Adrenal gland (tissue), 12 donors: ENCODE results near the gene FAM162A. TPM values are rescaled to one million over a fixed set of nuclear protein-coding genes. Genes with fewer than 3 reads are reported as not detected.

Source experiments
- DNase-seq, 7 donors: peaks; one replicate each; pipeline ENCODE4 v3.0.0-alpha.2; 2019 to 2020
- H3K27ac ChIP-seq, 5 donors: fragments of 200-600 bp; sonication (generic) in 4 of 5; 1 replicate in 3 of 5; 2 replicates in 2 of 5; pipeline versions ENCODE4 v1.5.1 to v1.8.0; 2016 to 2020; ENCODE audit warnings: mild to moderate bottlenecking in 1 of 5
- H3K27me3 ChIP-seq: fragments of 200-600 bp; 2 replicates; pipeline ENCODE4 v1.8.0; 2021
- H3K36me3 ChIP-seq, 2 donors: fragments of 200-600 bp; replicated peaks in 1 of 2; 1 replicate in 1 of 2; 2 replicates in 1 of 2; pipeline versions ENCODE4 v1.5.1 to v1.8.0; 2018 to 2022
- H3K4me1 ChIP-seq, 2 donors: fragments of 200-600 bp; replicated peaks in 1 of 2; 1 replicate in 1 of 2; 2 replicates in 1 of 2; pipeline versions ENCODE4 v1.5.1 to v1.8.0; 2018 to 2021
- H3K4me3 ChIP-seq, 4 donors: fragments of 200-600 bp; sonication (generic) in 3 of 4; one replicate each; pipeline ENCODE4 v1.5.1; 2016 to 2018
- H3K9me3 ChIP-seq, 3 donors: fragments of 200-600 bp; sonication (generic) in 1 of 3; replicated peaks in 1 of 3; 1 replicate in 2 of 3; 2 replicates in 1 of 3; pipeline versions ENCODE4 v1.5.1 to v1.8.0; 2016 to 2021
- POLR2A ChIP-seq, 2 donors: fragments of 450-650 bp; IDR thresholded peaks; one replicate each; pipeline ENCODE4 v1.6.1; 2017; ENCODE audit warnings: antibody characterized with exemption in 2 of 2, mild to moderate bottlenecking in 2 of 2, moderate library complexity in 1 of 2
- WGBS, 4 donors: extraction: QIAGEN DNeasy Blood & Tissue Kit in 2 of 4; methylation state at CpG; one replicate each; pipeline versions ENCODE4 v1.1.5 to v1.1.7; 2013 to 2017; 5-methylcytosine and 5-hydroxymethylcytosine counted together
- intact Hi-C, 2 donors: fragments of 100-400 bp; cut with DNase I; formaldehyde crosslinking; loops; one replicate each; pipeline versions ENCODE4 v1.14.1 to v1.15.0; 2022 to 2023
- polyA plus RNA-seq, 3 donors: library from polyadenylated mRNA; stranded (reverse); fragments of 200-250 nt in 2 of 3; fragments of 350-450 nt in 1 of 3; fragmentation: Illumina TruSeq in 1 of 3; extraction: RNeasy Lipid Tissue Mini Kit (QIAGEN cat#74804) in 1 of 3; gene quantifications; one replicate each; pipeline ENCODE4 v1.2.3, GENCODE V29; 2013 to 2014
- total RNA-seq, 9 donors: library from RNA; depleted of rRNA in 4 of 9; stranded (reverse); fragments of >200 nt in 4 of 9; fragments of 120-200 nt in 1 of 9; fragmentation: NEBNext Ultra II Directional in 1 of 9; extraction: Animal tissue kit (Norgen Biotek cat#: 25700) in 1 of 9; gene quantifications; one replicate each; pipeline versions ENCODE4 v1.1.0 to v1.2.4, GENCODE V29; 2013 to 2023
- TF ChIP-seq, protein P1 (sequence below), 6 experiments: fragments of 450-650 bp in 4 of 6; fragments of 200-600 bp in 2 of 6; sonication (generic) in 1 of 6; IDR thresholded peaks; 1 replicate in 5 of 6; 2 replicates in 1 of 6; pipeline versions ENCODE4 v1.5.1 to v1.8.0; 2016 to 2021; ENCODE audit warnings: antibody characterized with exemption in 6 of 6, mild to moderate bottlenecking in 2 of 6, moderate library complexity in 1 of 6
- donor health status: healthy with polysubstance abuse.
- donor health status: Bipolar disorder and iron deficiency.
- donor health status: DM: yes; HTN: yes; CAD: no.
- donor health status: DM: no; HTN: no; CAD: no.
- donor health status: DM: no; HTN: no; CAD: no.
- donor health status: DM: yes; HTN: yes; CAD: no.

Gene FAM162A
- total and polyA plus RNA-seq, 12 donors = 36.2 to 287 (median 79.7) TPM

DNA sequence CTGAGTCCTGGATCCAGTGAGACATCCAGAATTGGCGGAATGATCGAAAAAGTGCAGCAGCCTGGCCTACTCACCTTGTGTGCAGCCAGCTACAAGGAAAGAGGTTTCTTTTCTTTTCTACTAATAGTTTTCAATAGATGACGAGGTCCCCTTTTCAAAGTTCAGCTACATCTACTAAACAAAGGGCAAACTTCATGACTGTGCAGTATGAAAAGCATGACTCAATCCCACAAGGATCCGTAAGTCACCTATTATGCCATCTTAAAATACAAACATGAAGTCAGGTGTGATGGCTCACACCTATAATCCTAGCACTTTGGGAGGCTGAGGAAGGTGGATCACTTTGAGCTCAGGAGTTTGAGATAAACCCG, 17.6 kb upstream of the FAM162A start:
- peaks cover 10 to 36% of the 10 kb centered on the region in 2 donors for H3K4me1 ChIP-seq
- no peak for DNase-seq
- peak overlapping the region in 2 of 5 donors; percentile 71 to 76 for H3K27ac ChIP-seq
- intact Hi-C loops = no loop called here
- no peak overlapping the region for H3K4me3 ChIP-seq
- 89 to 93% (median 91%) methylated on average over 5 of the region's 5 CpGs for WGBS, 4 donors
- TF ChIP-seq POLR2A (IDR thresholded peaks at IDR 0.05) = no peak
- TF ChIP-seq, protein P1, sequence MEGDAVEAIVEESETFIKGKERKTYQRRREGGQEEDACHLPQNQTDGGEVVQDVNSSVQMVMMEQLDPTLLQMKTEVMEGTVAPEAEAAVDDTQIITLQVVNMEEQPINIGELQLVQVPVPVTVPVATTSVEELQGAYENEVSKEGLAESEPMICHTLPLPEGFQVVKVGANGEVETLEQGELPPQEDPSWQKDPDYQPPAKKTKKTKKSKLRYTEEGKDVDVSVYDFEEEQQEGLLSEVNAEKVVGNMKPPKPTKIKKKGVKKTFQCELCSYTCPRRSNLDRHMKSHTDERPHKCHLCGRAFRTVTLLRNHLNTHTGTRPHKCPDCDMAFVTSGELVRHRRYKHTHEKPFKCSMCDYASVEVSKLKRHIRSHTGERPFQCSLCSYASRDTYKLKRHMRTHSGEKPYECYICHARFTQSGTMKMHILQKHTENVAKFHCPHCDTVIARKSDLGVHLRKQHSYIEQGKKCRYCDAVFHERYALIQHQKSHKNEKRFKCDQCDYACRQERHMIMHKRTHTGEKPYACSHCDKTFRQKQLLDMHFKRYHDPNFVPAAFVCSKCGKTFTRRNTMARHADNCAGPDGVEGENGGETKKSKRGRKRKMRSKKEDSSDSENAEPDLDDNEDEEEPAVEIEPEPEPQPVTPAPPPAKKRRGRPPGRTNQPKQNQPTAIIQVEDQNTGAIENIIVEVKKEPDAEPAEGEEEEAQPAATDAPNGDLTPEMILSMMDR (IDR thresholded peaks at IDR 0.05) = no peak
- H3K9me3 ChIP-seq = no peaks in the 10 kb centered on the region
- no peaks in the 10 kb centered on the region for H3K27me3 ChIP-seq
- H3K36me3 ChIP-seq = no peaks in the 10 kb centered on the region

DNA sequence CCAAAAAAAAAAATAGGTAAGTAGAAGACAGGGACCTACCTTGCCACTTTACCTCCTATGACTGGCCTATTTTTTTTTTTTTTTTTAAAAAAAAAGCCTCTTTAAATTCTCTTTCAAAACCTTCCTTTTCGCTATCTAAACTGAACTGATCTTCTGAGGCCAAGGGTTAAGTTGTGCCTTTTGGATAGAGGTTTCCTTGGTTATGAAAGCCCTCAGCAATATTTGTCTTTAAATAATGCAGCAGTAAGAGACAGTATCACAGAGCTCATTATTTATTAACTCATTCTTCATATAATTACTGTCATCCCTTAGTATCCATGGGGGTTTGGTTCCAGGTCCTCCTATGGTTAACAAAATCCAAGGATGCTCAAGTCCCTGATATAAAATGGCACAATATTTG, 9.9 kb upstream of the FAM162A start:
- TF ChIP-seq, protein P1 (IDR thresholded peaks at IDR 0.05) = no peak
- TF ChIP-seq POLR2A (IDR thresholded peaks at IDR 0.05) = no peak
- Histone ChIP-seq H3K27me3 (no peaks in the 10 kb centered on the region), H3K4me1 (no peaks in the 10 kb centered on the region), H3K36me3 (no peaks in the 10 kb centered on the region), H3K27ac (no peak overlapping the region), H3K9me3 (no peaks in the 10 kb centered on the region), H3K4me3 (no peak overlapping the region)
- intact Hi-C loops = no loop called here
- 94 to 100% (median 97%) methylated on average over 1 of the region's 1 CpG for WGBS, 4 donors
- no peak for DNase-seq

DNA sequence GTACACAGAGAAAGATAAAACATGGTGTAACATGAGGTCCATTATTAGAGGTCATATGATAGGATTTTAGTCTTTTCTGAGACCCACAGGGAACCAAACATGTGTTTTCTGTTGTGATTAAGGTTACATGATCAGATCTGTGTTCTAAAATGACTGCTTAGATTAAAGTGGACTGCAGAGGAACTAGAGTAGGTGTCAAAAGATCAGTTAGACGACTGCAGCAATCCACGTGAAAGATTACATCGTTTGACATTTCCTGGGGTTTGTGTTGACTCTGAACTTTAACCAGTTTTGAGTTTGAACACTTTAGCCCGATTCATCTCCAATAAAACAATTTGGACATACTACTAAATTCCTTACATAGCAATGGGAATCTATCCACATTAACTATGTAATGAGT, 6.0 kb upstream of the FAM162A start:
- TF ChIP-seq POLR2A (IDR thresholded peaks at IDR 0.05) = no peak
- TF ChIP-seq, protein P1 (IDR thresholded peaks at IDR 0.05) = no peak
- WGBS, 4 donors = 74 to 85% (median 82%) methylated on average over 4 of the region's 4 CpGs

DNA sequence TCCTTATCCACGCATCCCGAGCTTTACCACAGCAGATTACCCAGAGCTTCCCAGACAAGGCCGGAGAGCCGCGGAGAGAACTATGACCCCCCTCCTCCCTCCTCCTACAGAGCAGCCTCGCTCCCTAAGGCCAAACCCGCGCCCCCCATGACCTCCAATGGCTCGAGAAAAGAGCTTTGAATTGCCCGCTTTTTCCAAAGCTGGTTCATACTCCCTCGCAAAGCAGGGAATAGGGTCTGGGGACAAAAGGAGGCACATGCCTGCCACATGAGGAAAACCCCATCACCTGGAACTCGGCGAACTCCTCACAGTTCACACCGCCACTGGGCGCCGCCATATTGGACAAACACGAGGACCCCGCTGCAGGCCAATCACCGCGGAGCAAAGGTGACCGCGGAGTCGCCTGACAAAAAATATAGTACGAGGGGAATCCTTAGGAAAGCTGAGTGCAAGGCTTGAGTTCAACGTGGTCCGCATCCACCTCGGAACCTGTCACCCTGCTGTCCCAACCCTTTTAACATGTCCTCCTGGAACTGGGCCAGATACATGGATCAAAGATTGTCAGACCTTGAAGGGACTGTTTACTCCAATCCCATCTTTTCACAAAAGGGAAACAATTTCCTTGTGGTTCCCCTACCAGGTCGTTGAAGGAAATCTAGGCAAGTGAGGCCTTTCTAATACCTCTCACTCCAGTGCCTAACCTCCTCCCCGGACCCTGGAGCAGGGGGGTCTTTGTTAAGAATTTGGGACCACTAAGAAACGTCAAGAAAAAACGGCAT, 905 bp upstream of the FAM162A start, which contains the start of gene MIX23:
Gene MIX23 (minus strand): TSS at position 344 of the 779 bp plus-strand sequence. CDS start 7 bp downstream, at position 337.
- no peaks in the 10 kb centered on the region for H3K9me3 ChIP-seq
- H3K27me3 ChIP-seq = no peaks in the 10 kb centered on the region
- H3K36me3 ChIP-seq = no peaks in the 10 kb centered on the region
- H3K4me3 ChIP-seq = peak within 1 kb of the TSS; percentile 54 to 79 (median 65)
- peak; percentile 85 to 93 (median 87) for DNase-seq
- intact Hi-C loops = loop anchor here in 1 of 2 donors (10.0 kb wide), 1 partner anchor 302 kb away; the partner anchor contains the start of gene PARP14
- peak within 1 kb of the TSS; percentile 35 to 96 (median 85) for H3K27ac ChIP-seq
- TF ChIP-seq, protein P1 (IDR thresholded peaks at IDR 0.05) = no peak
- TF ChIP-seq POLR2A (IDR thresholded peaks at IDR 0.05) = peak in 1 of 2 donors; percentile 61
- WGBS, 4 donors = 0 to 1% (median 1%) methylated on average over 21 to 31 of the region's 31 CpGs
- peaks cover 7 to 31% of the 10 kb centered on the region in 2 donors for H3K4me1 ChIP-seq

More for the DNA sequence above, 6.0 kb upstream of the FAM162A start:
- no peak for DNase-seq
- Histone ChIP-seq H3K36me3 (no peaks in the 10 kb centered on the region), H3K4me3 (no peak overlapping the region), H3K9me3 (no peaks in the 10 kb centered on the region), H3K27me3 (no peaks in the 10 kb centered on the region), H3K27ac (no peak overlapping the region), H3K4me1 (peaks cover 7 to 11% of the 10 kb centered on the region in 2 donors)
- intact Hi-C loops = no loop called here
